SJSA1 (cell line): Measurements from ENCODE around the gene PHACTR1. TPM values are rescaled to one million over a fixed set of nuclear protein-coding genes. Genes with fewer than 3 reads are reported as not detected.

Experiments
- DNase-seq, 2 experiments: peaks; one replicate each; pipeline ENCODE4 v3.0.0-alpha.2; 2015 to 2020; ENCODE audit warnings: low spot score in 2 of 2, low read depth in 1 of 2
- H3K27ac ChIP-seq: fragments of 250-450 bp; sonication (Bioruptor Pico); 2 replicates; pipeline ENCODE4 v1.5.1; 2020; ENCODE audit warnings: mild to moderate bottlenecking, moderate library complexity
- H3K27me3 ChIP-seq: fragments of 250-450 bp; sonication (Bioruptor Pico); replicated peaks from 2 replicates; pipeline ENCODE4 v1.5.1; 2020; ENCODE audit warnings: mild to moderate bottlenecking, moderate library complexity
- H3K36me3 ChIP-seq: fragments of 250-450 bp; sonication (Bioruptor Pico); 2 replicates; pipeline ENCODE4 v1.5.1; 2020; ENCODE audit warnings: mild to moderate bottlenecking
- H3K4me1 ChIP-seq: fragments of 250-450 bp; sonication (Bioruptor Pico); replicated peaks from 2 replicates; pipeline ENCODE4 v1.6.1; 2021; ENCODE audit warnings: mild to moderate bottlenecking
- H3K4me3 ChIP-seq: fragments of 250-450 bp; sonication (Bioruptor Pico); 2 replicates; pipeline ENCODE4 v1.5.1; 2020; ENCODE audit warnings: mild to moderate bottlenecking
- H3K9me3 ChIP-seq: fragments of 250-450 bp; sonication (Bioruptor Pico); replicated peaks from 2 replicates; pipeline ENCODE4 v1.5.1; 2020; ENCODE audit warnings: mild to moderate bottlenecking
- total RNA-seq: library from RNA; depleted of rRNA; stranded (reverse); fragments of >200 nt; shearing (Covaris generic); gene quantifications from 2 replicates; pipeline ENCODE4 v1.2.3, GENCODE V29; 2014

Gene PHACTR1
- total RNA-seq, 1 experiment from 2014 or later, result 0.37 TPM

DNA sequence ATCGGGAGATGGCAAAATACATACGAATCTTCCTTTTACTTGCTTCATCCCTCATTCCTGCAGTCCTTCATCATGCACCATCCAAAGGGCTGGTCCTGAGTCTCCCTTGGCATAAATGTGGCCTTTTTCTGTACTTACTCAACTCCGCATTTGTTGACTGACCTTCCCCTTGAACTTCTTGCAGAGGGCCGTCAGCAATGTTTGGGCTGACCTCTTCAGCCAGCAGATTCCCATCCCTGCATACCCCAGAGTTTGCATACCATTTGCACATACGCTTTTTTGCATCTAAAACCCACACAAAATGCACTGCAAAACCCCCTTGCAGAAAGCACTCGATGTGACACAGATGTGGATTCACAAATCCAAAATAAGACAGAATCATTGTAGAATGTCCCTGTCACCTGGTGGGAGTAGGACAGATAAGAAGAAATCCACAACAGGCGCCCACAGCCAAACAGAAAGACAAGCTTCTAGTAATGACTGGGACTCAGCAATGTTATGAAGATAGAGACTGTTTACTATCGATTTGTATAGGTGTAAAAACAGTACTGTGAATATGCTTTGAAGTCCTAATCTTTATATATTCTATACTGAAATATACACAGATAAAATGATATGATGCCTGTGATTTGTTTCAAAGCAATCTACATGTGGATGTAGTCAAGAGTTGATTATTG, 566.0 kb downstream of the PHACTR1 start:
- Histone ChIP-seq H3K4me1 (no peaks in the 10 kb centered on the region), H3K27ac (no peak overlapping the region), H3K27me3 (no peaks in the 10 kb centered on the region), H3K36me3 (no peaks in the 10 kb centered on the region), H3K4me3 (no peak overlapping the region), H3K9me3 (peaks cover 10% of the 10 kb centered on the region; the same call in 1 of the 2 replicates)
- DNase-seq, result no peak

DNA sequence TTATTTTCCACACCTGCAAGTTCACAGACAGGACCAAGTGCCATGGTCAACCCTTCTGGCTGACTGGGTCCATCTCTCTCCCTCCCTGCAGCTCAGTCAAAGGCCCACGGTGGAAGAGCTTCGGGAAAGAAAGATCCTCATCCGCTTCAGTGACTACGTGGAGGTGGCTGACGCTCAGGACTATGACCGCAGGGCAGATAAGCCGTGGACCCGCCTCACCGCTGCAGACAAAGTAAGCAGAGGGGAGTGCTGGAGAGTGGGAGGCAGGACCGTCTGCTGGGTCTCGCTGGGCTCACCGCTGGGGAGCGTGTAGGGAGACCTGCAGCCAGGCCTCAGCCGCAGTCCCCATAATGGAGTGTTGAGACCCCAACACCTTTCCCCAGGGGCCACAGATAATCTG, 566.8 kb downstream of the PHACTR1 start:
- Histone ChIP-seq H3K9me3 (peaks cover 13% of the 10 kb centered on the region; the same call in 1 of the 2 replicates), H3K36me3 (no peaks in the 10 kb centered on the region), H3K27ac (no peak overlapping the region), H3K4me3 (no peak overlapping the region), H3K4me1 (no peaks in the 10 kb centered on the region), H3K27me3 (no peaks in the 10 kb centered on the region)
- DNase-seq, result no peak

DNA sequence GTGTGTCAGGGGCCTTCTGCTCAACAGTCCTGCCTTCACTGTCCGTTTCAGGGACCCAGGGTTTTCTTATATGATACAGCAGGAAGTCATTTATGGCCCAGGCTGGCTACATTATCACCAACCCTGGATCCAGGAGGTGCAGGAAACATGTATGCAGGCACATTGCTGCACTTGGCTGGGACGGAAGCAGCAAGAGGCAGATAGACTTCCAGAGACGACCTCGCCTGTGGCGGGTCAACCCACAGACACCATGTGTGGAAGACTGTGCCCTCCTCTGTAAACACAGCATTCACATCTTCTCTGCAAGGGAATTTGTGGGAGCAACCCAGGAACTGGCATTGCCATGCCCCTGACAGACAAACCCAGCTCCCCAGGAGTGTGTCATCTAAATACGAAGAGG, 568.1 kb downstream of the PHACTR1 start:
- no peak for DNase-seq
- Histone ChIP-seq H3K27me3 (no peaks in the 10 kb centered on the region), H3K36me3 (no peaks in the 10 kb centered on the region), H3K4me1 (no peaks in the 10 kb centered on the region), H3K27ac (no peak overlapping the region), H3K4me3 (no peak overlapping the region), H3K9me3 (peaks cover 13% of the 10 kb centered on the region; the same call in 1 of the 2 replicates)

DNA sequence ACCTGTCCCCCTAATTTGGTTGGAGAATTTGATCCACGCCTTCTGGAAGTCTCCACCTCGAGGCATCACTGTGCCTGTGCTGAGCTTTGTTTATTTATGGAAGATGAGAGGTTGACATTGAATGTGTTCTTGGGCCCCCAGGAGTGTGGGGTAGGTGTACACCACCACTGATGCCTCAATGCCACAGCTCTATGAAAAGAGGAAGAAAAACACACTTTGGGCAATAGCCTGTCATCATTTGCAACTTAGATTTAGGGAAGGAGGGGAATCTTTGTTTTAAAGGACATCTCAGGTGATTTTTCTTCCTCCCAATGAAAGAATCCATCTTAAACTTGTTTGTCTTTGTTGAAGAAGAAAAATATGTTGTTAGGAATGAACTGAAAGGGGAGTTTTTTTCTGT, 569.1 kb downstream of the PHACTR1 start:
- no peaks in the 10 kb centered on the region for H3K4me1 ChIP-seq
- no peak overlapping the region for H3K4me3 ChIP-seq
- no peak overlapping the region for H3K27ac ChIP-seq
- peaks cover 13% of the 10 kb centered on the region; the same call in 1 of the 2 replicates for H3K9me3 ChIP-seq
- no peak for DNase-seq
- H3K36me3 ChIP-seq, result no peaks in the 10 kb centered on the region
- no peaks in the 10 kb centered on the region for H3K27me3 ChIP-seq

DNA sequence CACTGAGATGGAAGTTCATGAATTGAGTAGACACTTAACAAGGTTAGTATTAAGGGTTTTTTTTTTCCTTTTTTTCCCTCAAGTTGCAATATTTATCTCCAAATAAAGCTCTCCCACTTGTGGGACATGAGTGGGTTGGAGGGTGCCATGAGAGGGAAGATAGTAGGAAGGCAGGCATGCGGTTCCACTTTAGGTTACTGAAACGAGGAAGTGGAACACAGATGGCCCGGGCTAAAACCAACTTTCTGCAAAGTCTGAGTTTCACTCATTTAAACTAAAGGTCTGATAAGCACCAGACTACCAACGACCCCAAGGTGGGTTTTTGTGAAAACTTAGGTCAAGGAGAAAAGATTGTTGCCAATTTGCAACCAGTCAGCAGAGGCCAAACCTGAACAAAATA, 569.6 kb downstream of the PHACTR1 start:
- no peaks in the 10 kb centered on the region for H3K36me3 ChIP-seq
- H3K27ac ChIP-seq, result no peak overlapping the region
- H3K4me3 ChIP-seq, result no peak overlapping the region
- no peak for DNase-seq
- no peaks in the 10 kb centered on the region for H3K27me3 ChIP-seq
- H3K4me1 ChIP-seq, result no peaks in the 10 kb centered on the region
- H3K9me3 ChIP-seq, result peaks cover 13% of the 10 kb centered on the region; the same call in 1 of the 2 replicates

DNA sequence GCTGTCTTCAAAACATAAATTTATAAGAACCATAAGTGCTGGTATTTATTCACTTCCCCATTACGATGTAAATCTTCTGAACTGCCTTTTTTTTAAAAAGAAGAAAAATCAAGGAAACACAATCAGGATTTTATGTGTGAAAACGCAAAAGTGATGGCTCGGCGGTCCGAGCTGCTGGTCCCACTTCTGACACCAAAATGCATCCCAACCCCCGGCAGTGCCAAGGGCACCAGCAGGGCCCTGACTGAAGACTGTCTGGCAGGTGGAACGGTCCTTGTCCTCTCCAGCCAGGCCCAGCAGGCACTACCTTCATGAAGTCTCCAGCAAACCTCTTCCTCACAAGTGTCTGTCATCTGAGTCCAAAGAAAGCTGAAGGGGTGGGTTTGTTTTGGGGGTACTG, 570.5 kb downstream of the PHACTR1 start:
- Histone ChIP-seq H3K4me1 (no peaks in the 10 kb centered on the region), H3K27ac (no peak overlapping the region), H3K27me3 (no peaks in the 10 kb centered on the region), H3K36me3 (no peaks in the 10 kb centered on the region), H3K9me3 (peaks cover 13% of the 10 kb centered on the region; the same call in 1 of the 2 replicates), H3K4me3 (no peak overlapping the region)
- DNase-seq, result peak in 1 of 2 experiments; percentile 25

DNA sequence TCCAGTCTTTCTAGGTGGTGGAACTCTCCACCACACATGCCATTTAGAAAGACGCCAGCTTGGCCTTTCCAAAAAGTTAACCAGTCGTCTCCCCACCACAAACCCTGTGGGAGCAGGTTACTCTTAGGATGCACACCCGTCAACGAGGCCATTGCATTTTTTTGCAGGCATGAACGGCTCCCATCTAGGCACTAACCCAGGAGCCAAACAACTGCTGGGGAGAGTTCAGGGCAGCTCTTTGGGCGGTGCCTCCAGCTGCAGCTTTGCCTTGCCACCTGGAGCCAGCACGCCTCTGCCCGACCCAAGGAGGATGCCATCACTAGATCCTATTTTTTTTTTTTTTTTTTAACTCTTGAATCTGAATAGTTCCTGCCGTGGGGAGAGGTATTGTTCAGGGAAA, 571.9 kb downstream of the PHACTR1 start:
- no peak for DNase-seq
- peaks cover 3% of the 10 kb centered on the region; the same call in 1 of the 2 replicates for H3K36me3 ChIP-seq
- peaks cover 13% of the 10 kb centered on the region; the same call in 1 of the 2 replicates for H3K9me3 ChIP-seq
- no peak overlapping the region for H3K27ac ChIP-seq
- no peaks in the 10 kb centered on the region for H3K27me3 ChIP-seq
- no peaks in the 10 kb centered on the region for H3K4me1 ChIP-seq
- no peak overlapping the region for H3K4me3 ChIP-seq

DNA sequence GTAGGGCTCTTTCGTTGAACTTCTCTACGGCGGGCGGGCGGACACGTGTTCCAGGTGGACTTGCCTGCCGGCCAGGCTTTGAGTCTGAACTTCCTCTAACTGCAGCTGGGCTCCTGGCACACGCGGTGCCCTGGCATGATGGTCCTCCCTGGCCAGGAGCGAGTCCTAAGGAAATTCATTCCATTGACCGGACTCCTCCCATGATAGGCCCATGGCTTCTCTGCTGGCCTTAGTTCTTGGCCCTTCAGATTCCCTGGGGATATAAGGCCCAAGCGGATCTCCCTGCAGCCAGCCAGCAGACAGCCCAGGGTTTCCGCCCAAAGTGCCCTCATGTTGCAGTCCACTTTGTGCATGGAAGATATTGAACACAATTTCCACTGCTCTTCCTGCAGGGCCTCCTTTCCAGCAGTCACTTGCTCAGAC, 572.4 kb downstream of the PHACTR1 start:
- no peak for DNase-seq
- no peak overlapping the region for H3K4me3 ChIP-seq
- peaks cover 6% of the 10 kb centered on the region for H3K36me3 ChIP-seq
- H3K9me3 ChIP-seq, result peaks cover 13% of the 10 kb centered on the region; the same call in 1 of the 2 replicates
- no peaks in the 10 kb centered on the region for H3K27me3 ChIP-seq
- H3K4me1 ChIP-seq, result no peaks in the 10 kb centered on the region
- no peak overlapping the region for H3K27ac ChIP-seq

DNA sequence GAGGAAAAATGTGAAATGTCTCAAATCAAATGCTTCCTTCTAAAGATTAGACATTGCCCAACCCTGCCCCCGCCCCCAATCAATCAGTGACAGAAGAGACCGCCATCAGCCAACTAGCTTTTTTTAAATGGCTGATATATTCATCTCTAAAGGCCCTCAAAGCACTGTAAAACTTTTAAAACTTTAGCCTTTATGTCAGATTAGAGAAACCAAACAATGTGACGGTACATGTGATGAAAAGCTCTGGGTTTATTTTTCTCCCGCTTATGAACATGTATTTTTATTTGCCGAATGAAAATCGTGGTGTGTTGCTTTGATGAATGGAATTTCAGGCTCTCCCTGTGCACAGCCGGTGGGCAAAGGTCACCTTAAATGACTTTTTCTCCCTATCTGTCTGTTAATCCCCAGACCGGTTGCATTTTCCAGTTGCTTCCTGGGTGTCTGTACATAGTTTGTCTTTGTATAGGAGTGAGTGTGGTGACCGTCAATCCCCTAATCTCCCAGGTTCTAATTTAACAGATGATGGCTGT, 573.3 kb downstream of the PHACTR1 start:
- no peaks in the 10 kb centered on the region for H3K27me3 ChIP-seq
- H3K4me3 ChIP-seq, result no peak overlapping the region
- H3K27ac ChIP-seq, result no peak overlapping the region
- H3K9me3 ChIP-seq, result peaks cover 13% of the 10 kb centered on the region; the same call in 1 of the 2 replicates
- H3K36me3 ChIP-seq, result peaks cover 11% of the 10 kb centered on the region
- DNase-seq, result no peak
- no peaks in the 10 kb centered on the region for H3K4me1 ChIP-seq

DNA sequence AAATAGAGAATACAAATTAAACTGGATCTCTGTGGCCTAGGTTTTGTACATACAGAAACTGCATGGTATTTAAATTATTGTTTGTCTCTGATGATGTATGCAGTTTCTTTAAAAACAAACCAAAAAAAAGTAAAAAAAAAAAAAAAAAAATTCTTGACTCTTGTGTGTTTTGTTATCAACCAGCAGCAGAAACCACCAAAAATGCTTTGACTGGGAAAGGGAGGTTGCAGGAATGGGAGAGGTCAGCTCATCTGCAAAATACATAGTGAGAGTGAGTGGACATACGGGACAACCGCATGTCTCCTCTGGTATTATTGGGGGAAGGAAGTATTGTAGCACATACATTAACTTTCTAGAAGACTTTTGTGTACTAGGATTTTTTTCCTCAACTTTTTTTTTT, 573.8 kb downstream of the PHACTR1 start:
- H3K27ac ChIP-seq, result no peak overlapping the region
- H3K27me3 ChIP-seq, result no peaks in the 10 kb centered on the region
- peaks cover 13% of the 10 kb centered on the region for H3K36me3 ChIP-seq
- peaks cover 13% of the 10 kb centered on the region; the same call in 1 of the 2 replicates for H3K9me3 ChIP-seq
- H3K4me1 ChIP-seq, result no peaks in the 10 kb centered on the region
- H3K4me3 ChIP-seq, result no peak overlapping the region
- DNase-seq, result no peak

DNA sequence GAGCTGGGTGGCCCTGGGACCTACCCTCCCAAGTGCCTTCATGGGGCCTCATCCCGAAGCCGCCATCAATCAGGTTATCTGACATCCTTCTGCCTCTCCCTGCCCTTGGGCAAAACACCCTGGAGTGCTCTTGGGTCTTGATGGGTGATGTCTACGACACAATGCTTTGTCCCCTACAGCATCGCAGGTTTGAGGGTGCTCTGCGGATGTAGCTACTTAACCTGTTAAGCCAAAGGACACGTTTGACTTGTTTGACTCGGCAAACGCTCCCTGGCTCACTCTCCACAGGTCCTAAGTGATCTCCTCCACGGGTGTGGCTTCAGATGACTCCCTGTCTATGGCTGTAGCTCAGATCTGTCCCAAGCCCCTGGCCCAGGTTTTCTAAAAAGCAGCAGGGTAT, 576.2 kb downstream of the PHACTR1 start:
- H3K4me3 ChIP-seq, result no peak overlapping the region
- peaks cover 21% of the 10 kb centered on the region for H3K36me3 ChIP-seq
- H3K27me3 ChIP-seq, result no peaks in the 10 kb centered on the region
- no peaks in the 10 kb centered on the region for H3K4me1 ChIP-seq
- no peak for DNase-seq
- H3K27ac ChIP-seq, result no peak overlapping the region
- H3K9me3 ChIP-seq, result no peaks in the 10 kb centered on the region

DNA sequence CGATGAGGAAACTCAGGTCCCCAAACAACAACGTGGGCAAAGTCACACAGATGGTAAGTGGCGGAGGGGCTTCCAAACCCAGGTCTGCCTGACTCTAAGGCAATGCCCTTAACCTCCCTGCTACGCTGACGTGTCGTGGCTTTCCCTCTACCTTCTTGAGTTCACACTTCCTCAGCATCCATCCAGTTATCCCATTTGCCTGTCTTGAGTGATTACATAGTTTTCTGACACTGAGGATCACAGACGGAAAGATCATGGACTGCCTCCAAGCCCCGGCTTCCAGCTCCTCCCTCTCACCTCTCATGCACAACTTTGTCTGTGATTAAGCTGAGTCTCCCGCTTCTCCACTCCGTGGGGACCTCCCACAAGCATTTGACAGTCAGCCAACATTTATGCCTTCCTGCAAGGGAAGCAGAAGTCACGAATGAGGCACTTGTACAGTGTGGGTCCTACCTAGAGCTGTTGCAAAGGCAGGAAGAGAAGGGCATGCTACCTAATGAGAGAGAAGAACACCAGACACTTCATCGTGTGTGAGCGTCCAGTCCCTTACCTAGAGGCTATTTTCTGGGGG, 578.0 kb downstream of the PHACTR1 start:
- Histone ChIP-seq H3K4me1 (no peaks in the 10 kb centered on the region), H3K27me3 (no peaks in the 10 kb centered on the region), H3K36me3 (peaks cover 25% of the 10 kb centered on the region), H3K4me3 (no peak overlapping the region), H3K9me3 (no peaks in the 10 kb centered on the region), H3K27ac (no peak overlapping the region)
- DNase-seq, result no peak

DNA sequence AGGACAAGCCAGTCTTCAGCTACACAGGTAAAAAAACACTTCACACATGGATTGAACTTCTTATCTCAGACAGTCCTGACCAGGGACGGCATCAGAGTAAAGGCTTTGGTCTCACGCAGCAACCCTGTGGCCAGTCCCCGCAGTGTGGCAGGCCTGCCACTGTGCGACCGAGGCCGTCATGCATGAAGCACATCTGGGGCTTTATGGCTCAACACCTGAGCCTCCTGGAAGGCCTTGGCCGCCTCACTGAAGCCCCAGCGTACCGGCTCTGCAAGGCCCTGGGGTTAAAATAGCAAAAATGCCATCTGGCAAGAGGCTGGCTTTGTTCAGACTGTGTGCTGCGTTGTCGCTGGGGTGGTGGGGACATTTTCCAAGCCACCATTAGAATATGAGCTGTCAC, 579.0 kb downstream of the PHACTR1 start:
- no peak overlapping the region for H3K4me3 ChIP-seq
- peaks cover 30% of the 10 kb centered on the region for H3K36me3 ChIP-seq
- DNase-seq, result no peak
- H3K4me1 ChIP-seq, result no peaks in the 10 kb centered on the region
- no peak overlapping the region for H3K27ac ChIP-seq
- no peaks in the 10 kb centered on the region for H3K27me3 ChIP-seq
- H3K9me3 ChIP-seq, result no peaks in the 10 kb centered on the region

DNA sequence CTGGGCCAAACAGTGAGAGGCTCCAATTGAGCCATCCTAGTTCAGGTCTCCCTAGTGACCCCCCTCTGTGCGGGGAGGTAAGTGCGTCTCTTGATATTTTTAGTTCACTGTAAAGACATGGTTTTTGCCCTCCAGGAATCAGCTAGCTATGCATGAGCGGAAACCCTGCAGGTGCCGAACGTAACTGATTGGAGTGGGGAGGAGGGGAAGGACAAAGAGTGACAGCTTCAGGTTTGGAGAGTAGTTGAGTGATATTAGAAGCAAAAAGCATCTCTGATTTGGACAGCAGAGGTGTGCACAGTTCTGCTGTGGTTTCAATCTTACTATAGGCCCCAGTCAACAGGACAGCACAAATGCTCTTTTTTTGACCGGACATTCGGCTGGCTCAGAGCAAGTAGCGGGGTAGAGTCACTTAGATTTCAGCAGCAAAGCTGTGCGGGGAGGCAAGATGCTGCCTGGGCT, 580.0 kb downstream of the PHACTR1 start:
- H3K9me3 ChIP-seq, result no peaks in the 10 kb centered on the region
- peaks cover 30% of the 10 kb centered on the region for H3K36me3 ChIP-seq
- H3K27ac ChIP-seq, result no peak overlapping the region
- H3K4me1 ChIP-seq, result no peaks in the 10 kb centered on the region
- H3K27me3 ChIP-seq, result no peaks in the 10 kb centered on the region
- no peak for DNase-seq
- H3K4me3 ChIP-seq, result no peak overlapping the region
